GM19324 (cell line): ENCODE results near the gene TUBB2A.
"Not testable (repeated sequence)": the region's sequence is repeated elsewhere in the genome, so short reads cannot be mapped to it uniquely, and the experiment has no call there.

Experiments
- ATAC-seq: cut with Tn5 transposase; IDR thresholded peaks from one replicate; pipeline ENCODE4 v1.9.1; 2021; ENCODE audit warnings: mild to moderate bottlenecking, moderate library complexity; ENCODE audit not compliant: unreplicated experiment, low FRiP score

The TUBB2A gene

DNA sequence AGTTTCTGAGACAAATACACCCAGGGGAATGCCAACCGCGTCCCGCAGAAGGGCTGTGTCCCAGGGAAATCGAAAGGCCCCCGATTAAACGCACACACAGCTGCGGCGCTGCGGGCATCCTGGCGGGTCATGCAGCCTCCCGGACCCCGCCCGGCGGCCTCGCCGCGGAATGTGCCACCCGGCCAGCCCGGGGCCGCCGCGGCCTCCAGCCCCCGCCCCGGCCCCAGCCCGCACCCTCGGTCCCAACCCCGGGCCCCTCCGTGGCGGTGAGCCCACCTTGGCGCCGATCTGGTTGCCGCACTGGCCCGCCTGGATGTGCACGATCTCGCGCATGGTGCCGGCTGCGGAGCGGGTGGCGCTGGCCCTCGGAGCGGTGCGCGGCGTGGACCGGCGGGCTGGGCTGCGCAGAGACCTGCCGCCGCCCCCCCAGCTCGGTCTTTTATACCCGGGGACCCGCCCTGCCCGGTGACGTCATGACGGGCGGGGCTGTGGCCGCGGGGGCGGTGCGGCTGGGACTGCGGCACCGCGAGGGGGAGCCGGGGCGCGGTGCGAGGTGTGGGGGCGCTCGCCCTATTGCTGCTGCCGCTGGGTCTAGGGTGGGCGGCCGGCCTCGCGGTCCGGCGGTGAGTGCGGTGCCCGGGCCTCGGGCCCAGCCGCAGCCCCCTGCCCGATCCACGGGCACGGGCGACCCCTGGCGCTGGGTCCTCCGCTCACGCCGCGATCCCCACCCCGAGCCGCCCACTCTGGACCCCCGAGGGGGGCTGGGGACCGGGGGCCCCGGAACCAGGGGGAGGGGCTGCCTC is at the start of gene TUBB2A:
Gene TUBB2A, minus strand, starts transcription at position 414 of the 803 bp plus-strand sequence. Its CDS starts 81 bp downstream, at position 333.
- peak; percentile 81 for ATAC-seq

DNA sequence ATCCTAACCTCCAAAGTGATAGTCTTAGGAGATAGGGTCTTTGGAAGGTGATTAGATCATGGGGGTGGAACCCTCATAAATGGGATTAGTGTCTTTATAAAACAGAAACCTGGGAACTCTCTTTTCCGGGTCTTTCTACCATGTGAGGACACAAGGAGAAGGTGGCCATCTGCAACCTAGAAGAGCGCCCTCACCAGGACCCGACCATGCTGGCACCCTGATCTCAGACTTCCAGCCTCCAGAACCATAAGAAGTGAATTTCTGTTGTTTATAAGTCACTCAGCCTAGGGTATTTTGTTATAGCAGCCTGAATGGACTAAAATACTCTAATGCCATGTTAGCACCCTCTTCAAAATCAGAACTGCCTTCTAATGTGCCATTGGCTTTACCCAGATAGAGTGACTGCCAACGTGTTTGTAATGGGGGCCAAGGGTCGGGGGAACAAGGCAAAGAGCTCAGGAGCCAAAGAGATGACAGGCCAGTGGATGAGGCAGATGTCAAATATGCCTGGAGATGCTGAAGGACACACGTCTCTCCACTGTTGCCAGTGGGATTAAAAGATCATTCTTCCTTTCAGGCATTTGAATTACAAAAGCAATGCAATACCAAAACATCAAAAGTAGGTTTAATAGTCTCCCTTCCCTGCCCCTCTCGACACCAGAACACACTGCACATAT is 49.1 kb upstream of the TUBB2A start:
- ATAC-seq = no peak

DNA sequence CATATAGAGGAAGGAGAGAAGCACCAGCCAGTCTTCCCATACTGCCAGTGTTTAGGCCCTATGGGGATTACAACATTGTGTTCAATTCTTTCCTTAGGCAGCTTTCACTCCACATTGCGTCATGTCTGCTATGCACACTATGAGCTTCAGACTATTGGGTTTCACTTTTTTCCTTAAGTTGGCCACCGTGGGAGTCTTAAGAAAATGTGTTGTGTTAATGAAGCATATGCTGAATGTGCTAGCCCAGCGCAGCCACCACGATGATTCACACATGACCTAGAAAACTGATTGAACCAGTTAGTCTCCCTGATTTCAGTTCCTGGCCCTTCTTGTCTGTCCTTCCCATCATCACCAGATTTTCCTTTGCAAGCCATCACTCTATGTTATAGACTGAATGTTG is 48.6 kb upstream of the TUBB2A start:
- no peak for ATAC-seq

DNA sequence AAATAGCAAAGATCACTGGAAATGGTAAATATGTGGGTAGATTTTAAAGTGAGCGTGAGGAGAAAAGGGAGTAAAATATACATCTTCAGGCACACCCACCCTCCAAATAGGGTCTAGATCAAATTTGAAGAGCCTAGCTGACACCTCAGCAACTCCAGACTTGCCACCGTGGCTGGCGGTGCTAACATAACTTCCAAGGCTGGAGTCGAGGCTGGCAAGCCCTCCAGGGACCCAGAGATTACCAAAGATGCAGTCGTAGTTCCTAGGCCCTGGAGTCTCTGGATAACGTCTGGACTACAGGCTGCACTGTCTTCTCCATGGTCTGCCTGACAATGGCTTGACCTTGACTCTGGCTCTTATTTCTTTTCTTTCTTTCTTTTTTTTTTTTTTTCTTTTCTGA is 47.6 kb upstream of the TUBB2A start:
- no peak for ATAC-seq

DNA sequence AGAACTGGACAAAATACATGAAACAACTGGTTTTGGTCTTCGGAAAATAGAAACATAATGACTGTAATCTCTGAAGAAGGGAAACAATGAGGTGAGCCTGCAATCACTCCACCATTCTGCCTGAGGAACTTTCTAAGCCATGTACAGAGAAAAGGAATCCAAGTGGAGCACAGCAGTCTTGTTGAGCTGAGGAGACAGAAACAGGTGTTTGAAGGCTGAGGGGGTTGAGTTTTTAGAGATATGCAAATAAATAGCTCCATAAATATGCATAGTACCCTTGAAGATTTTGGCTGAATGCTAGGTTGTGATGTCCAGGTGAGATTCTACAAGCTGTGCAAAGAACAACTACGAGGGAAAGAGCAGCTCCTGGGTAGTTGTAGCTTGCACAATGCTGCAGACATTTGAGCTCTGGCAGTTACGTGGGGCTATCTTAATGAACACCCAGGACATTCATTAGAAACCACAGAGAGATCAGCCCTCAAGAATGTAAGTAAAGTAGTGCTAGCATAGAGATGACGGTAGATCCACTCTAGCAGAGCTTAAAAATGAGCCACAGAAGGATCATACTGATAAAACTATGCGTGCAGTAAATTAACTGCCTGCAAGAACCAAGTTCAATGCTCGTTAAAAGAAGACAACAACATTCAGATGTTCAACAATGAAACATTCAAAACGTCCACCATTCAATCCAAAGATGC is 45.8 kb upstream of the TUBB2A start:
- no peak for ATAC-seq

DNA sequence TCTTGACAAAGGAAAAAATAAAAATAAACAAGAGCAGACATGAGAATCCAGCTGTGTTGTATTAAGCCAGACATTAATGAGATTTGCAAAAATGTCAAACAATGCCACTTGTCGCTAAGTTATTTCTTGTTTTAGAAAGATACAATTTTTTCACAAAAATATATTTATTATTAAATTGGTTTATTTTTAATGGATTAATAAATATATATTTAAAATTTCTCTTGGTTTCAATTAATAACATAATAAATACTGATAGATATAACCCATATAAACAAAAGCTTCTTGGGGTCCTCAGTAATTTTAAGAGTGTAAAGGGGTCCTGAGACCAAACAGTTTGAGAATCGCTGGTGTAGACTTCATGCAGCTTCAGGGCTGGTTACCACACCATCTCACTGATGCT is 44.0 kb upstream of the TUBB2A start:
- no peak for ATAC-seq

DNA sequence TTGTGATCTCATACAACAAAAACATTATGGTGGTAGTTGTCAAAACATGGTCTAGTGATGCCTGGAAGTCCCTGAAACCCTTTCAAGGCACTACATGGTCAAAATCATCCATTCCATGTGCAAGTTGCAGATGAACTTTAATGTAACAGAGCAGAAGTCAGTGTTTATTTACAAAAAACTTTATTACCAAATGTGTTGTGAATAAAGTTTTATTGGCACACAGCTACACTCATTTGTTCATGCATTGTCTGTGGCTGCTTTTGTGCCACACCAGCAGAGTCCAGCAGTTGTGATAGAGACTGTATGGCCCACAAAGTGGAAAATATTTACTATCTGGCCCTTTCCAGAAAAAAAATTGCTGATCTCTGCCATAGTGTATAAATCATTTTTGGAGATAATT is 43.3 kb upstream of the TUBB2A start:
- no peak for ATAC-seq

DNA sequence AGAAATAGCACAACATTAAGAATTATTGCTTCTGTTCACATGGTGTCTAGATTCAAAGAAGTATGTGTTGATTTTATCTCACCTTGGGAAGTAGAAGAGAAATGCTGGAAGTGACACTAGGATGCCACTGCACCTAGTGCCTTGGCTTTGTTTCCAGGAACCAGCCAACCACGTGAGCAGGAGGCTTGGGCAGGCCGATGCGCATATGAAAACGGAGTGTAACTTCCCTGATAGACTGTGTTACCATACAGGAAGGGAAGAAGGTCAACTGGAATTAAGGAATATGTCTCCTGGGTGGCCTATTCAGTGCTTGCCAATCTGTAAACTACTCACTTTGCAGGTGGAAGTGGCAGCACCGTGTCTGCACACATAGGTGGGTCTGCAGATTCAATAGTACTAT is 42.0 kb upstream of the TUBB2A start:
- no peak for ATAC-seq

DNA sequence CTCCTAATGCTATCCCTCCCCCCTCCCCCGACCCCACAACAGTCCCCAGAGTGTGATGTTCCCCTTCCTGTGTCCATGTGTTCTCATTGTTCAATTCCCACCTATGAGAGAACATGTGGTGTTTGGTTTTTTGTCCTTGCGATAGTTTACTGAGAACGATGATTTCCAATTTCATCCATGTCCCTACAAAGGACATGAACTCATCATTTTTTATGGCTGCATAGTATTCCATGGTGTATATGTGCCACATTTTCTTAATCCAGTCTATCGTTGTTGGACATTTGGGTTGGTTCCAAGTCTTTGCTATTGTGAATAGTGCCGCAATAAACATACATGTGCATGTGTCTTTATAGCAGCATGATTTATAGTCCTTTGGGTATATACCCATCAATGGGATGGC is 40.4 kb upstream of the TUBB2A start:
- ATAC-seq = not testable (repeated sequence)

DNA sequence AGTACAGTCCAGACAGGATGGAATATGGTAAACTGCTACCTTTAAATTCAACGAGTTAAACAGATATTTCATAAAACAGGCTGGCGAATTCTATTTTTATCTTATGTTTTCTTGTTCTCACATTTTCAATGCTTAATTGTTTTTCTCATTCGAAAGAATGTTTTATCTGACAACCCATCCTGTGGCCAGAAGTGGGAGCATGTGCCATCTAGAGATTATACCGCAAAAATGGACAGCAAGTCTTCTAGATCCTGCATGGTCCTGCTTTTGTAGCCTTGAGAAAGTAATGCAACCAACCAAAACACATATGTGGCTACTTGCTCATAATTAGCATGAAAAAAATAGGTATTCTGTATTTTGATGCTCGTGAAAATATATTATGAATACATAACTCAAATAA is 39.4 kb upstream of the TUBB2A start:
- ATAC-seq = no peak

DNA sequence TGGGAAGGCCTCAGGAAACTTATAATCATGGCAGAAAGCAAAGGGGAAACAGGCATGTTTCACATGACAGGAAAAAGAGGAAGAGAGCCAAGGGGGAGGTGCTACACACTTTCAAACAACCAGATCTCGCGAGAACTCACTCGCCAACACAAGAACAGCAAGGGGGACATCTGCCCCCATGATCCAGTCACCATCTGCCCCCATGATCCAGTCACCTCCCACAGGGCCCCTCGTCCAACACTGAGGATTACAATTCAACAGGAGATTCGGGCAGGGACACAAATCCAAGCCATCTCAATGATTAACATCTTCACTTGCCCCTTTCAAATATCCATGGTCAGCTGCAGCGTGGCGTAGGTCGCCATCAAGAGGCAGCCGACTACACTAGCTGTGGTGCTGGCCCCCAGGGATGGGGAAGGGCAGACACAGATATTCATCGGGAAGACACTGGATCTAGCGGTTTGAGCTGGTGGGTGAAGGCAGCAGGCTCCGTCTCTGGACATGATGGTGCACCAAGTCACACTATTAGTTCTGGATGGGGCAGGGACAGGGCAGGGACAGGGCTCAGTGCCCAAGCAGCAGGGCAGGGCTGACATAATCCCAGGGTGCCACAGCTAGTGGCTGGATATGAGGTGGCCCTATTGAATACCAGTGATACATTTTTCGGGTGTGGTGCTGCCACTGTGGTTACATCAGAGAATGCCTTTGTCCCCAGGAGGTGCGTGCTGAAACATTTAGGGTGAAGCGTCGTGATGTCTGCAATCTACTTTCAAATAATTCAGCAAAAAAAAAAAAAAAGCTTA is 38.6 kb upstream of the TUBB2A start:
- ATAC-seq = no peak

DNA sequence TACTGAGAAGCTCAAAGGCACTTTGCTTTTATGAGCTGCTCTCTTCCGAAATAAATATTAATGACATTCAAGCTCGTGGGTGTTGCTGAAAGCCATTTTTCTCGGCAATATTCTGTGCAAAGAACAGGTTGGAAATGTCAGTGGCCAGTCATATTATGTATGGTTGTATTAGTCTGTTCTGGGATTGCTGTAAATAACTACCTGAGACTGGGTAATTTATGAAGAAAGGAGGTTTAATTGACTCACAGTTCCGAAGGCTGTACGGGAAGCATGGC is 38.0 kb upstream of the TUBB2A start:
- ATAC-seq = no peak

DNA sequence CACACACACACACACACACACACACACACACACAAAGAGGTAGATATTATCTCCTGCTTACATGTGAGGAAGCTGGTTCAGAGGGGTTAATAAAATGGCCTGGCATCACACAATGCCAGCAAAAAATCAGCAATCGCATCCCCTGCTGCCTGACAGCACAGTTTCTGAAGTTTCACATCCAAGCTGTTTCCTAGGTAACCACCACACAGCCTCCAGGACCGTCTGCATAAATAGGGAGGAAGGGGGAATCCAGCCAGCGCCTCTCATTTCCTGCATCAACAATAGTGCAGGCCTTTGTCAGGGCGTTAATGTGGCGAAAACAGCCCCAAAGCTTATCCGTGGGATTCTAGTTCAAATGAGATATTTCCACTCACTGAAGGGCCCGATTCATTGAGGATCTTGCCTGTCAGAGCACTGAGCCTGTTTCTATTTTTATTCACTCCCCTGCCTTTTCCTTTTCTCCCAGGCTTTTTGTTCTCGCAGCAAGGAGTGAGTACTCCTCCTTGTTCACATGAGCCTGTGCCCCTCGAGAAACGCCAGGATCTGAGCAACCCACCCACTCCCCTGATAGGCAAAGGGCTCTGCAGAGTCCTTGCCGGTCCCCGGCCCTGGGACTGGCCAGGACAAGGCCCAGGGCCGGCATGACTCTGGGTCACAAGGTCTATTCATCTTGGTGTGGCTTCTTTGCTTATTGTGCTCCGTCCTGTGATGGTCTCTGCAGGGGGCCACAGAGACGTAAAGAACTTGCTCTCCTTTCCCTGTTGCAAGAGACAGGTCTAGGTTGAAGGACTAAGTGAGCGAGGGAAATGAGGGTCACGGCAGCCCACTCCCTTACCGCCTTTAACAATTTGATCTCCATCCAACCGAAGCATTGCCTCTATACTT is 37.4 kb upstream of the TUBB2A start:
- ATAC-seq = no peak

DNA sequence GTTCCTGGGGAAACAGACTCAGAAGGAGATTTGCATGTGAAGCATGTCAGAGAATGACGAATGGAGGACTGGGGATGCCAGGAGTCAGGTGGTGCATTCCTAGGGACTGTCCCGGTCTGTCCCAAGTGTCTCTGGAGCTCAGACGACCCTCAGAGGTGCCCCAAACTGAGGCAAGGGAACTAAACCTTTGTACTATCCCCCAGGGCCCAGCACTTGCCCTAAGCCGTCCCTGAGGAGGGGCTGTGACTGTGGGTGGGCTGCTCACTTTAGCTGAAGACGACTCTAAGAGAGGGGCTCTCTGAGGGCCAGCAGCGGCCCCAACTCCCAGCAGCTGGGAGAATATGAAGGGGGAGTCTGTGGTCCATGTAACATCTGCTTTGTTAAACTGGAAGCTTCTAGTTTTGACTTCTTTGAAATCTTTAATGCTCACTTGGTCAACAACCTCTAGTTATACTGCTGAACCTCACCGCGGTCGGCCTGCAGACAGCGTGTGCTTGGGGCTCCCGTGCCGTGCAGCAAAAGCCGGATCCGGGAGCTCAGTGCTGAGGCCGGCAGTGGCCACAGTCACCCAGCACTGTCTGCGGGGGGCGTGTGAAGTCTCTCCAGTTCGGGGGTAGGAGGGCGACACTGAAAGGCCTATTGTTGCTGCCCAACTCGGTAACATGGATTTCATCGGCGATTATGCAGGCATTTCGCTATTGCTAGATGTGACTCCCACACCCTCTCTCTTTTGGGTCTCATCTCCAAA is 35.9 kb upstream of the TUBB2A start:
- no peak for ATAC-seq

DNA sequence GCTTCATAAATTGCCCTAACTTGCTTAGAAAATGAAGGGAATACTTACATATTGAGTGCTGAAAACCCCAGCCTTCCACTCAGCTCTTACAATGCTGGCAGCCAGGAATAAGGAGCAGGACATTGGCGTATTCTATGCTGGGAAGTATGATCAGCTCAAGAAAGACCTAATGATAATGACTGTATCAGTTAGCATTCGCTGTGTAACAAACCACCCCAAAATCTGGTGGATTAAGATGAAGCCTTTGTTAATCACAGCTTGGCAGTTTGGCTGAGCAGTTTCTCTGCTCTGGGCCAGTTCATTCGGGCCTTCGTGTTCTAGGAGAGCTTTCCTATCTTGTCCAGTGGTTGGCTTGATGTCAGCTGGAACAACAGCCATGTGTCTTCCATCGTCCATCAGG is 33.4 kb upstream of the TUBB2A start:
- no peak for ATAC-seq

DNA sequence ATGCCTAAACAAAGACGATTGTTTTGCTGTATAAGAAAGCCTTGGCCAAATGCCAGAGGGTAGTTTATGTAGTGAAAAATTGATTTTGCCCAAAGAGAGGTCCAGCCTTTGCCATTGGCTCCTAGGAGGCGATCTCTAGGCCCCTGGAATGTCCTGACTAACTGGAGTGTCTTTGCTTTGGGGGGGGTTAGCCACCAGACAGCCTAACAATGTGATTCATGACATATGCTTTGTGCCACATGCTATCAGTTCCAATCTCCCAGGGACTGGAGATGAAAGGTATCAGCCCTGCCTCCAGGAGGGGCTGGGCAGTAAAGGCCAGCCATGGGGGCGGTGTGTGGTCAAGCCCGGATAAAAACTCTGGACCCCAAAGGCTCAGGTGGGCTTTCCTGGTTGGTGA is 32.7 kb upstream of the TUBB2A start:
- no peak for ATAC-seq

DNA sequence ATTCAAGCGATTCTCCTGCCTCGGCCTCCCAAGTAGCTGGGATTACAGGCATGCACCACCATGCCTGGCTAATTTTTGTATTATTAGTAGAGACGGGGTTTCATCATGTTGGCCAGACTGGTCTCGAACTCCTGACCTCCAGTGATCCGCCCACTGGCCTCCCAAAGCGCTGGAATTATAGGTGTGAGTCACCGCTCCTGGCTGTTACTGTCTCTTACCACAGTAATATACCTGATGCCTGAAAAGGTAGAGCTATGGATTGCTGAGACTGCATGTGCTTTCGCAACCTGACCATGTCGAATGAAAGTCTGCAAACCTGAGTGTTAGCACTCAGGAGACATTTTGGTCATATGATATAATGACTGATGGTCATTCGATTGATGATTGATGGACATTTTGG is 31.8 kb upstream of the TUBB2A start:
- ATAC-seq = not testable (repeated sequence)

DNA sequence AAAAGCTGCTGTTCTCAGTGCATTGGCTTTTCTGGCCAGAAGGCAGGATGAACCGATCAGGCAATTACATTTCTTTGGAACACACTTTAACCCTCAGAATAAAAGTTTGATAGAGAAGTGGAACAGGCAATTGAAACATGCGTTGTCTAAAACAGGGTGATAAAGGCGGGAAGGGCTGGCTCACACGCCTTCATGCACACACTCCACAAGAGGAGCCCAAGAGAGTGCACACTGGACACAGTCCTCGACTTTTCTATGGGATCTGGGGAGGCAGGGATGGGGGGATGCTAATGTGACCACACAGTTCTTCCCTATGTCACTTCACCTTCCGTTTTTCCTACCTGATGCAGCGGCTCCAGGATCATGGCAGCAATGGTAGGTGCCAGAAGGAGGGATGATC is 30.9 kb upstream of the TUBB2A start:
- ATAC-seq = no peak

DNA sequence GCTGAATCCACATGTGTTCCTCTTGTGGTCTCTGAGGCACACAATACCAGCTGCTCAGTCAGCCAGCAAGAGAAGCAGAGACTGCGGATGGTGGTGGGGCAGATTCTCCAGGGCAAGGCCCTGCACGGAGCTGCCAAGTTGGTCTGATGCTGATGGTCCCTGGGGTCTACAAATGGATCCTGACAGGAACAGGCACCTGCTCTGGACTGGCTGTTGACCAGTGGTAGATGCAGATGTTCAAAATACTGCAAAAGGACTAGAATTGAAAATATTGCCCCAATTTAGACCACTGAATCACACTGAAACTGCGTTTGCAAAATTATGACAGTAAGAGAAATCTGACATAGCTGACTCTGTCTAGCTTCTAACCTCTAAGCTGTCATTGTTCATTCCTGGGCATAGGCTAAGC is 29.6 kb upstream of the TUBB2A start:
- ATAC-seq = no peak
